ENCODE results near the gene XPNPEP1.

XPNPEP1 gene

DNA sequence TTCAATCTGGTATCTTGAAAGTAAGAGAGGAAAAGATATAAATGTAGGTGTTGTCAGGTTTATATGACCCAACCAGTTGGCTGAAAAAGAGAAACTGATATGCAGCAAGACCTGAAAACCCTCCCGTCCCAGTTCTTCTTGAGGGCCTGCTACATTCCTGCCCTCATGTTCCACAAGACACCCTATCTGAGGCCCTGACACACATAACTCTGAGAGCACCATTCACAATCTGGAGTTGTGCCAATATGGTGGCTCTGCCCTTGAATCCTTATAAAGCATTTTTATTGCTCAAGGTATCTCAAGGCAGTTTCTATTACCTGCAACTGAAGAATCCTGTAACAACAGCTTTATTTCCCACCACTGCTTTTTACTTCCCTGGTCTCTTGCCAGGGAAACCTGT is 17.0 kb downstream of the XPNPEP1 start:
- Histone ChIP-seq H3K36me3 (ENCODE audit: insufficient read depth, low read length) (peaks cover 10% of the 10 kb centered on the region), H3K4me3 (ENCODE audit: low read length) (no peak overlapping the region), H3K27me3 (ENCODE audit: insufficient read depth, low read length) (no peaks in the 10 kb centered on the region), H3K9me3 (ENCODE audit: low read length) (no peaks in the 10 kb centered on the region), H3K4me1 (ENCODE audit: insufficient read depth, low read length) (no peaks in the 10 kb centered on the region), H2AFZ (ENCODE audit: low read depth, low read length) (no peak overlapping the region)

DNA sequence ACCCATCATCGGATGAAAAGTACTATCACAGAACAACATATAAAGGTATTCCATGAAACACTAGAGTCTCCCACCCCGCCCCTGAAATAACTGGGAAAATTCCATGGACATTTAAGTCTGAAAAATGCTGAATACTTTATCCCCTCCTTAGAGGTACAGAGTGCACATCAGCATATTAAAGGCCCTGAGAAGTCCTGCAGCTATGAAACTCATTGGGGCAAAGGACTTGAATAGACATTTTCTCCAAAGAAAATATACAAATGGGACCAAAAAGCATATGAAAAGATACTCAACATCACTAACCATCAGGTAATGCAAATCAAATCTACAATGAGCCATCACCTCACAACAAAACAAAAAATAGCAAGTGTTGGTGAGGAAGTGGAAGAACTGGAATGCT is 18.9 kb downstream of the XPNPEP1 start:
- no peaks in the 10 kb centered on the region for H3K4me1 ChIP-seq (ENCODE audit: insufficient read depth, low read length)
- H3K27me3 ChIP-seq (ENCODE audit: insufficient read depth, low read length) = no peaks in the 10 kb centered on the region
- H2AFZ ChIP-seq (ENCODE audit: low read depth, low read length) = no peak overlapping the region
- peaks cover 10% of the 10 kb centered on the region for H3K36me3 ChIP-seq (ENCODE audit: insufficient read depth, low read length)
- H3K4me3 ChIP-seq (ENCODE audit: low read length) = no peak overlapping the region
- H3K9me3 ChIP-seq (ENCODE audit: low read length) = no peaks in the 10 kb centered on the region

DNA sequence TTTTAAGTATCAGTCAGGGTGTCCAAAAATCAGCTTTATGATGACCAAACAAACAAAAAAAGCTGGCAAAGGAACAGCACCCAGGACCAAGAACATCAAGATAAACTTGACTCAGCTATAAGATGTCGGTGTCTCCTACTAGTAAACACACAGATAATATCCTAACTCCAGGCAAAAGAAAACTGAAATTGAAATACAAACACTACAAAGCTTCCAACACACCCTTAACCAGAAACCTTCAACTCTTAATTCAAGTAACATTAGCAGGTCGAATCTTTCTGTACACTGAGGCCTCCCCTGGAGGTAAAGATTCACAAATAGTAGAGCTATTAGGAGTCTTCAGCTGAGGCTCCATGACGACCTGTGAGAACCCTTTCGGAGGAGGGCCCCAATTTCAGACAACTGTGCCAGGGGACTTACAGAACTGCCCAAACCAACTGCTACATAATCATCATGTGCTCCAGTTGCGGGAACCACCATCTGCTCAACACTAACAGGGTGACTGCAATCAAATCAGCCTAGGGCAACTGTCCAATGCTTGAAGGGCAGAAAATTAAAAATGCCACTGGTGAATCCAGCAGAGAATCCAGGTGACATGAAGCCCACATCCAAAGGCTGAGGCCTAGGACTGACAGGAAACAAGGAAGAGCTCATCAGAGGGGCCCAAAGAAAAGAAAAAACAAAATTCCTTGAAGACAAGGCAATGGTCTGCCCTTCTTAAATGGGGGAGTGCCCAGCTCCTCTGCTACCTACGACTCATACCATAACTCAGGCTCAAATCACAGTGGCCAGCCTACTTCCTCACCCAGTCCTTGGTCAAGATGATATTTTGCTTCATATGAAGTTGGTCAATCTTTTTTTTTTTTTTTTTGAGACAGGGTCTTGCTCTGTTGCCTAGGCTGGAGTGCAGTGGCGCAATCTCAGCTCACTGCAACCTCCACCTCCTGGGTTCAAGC is 20.0 kb downstream of the XPNPEP1 start:
- no peak overlapping the region for H2AFZ ChIP-seq (ENCODE audit: low read depth, low read length)
- H3K4me3 ChIP-seq (ENCODE audit: low read length) = no peak overlapping the region
- H3K27me3 ChIP-seq (ENCODE audit: insufficient read depth, low read length) = no peaks in the 10 kb centered on the region
- no peaks in the 10 kb centered on the region for H3K9me3 ChIP-seq (ENCODE audit: low read length)
- peaks cover 10% of the 10 kb centered on the region for H3K36me3 ChIP-seq (ENCODE audit: insufficient read depth, low read length)
- H3K4me1 ChIP-seq (ENCODE audit: insufficient read depth, low read length) = no peaks in the 10 kb centered on the region

DNA sequence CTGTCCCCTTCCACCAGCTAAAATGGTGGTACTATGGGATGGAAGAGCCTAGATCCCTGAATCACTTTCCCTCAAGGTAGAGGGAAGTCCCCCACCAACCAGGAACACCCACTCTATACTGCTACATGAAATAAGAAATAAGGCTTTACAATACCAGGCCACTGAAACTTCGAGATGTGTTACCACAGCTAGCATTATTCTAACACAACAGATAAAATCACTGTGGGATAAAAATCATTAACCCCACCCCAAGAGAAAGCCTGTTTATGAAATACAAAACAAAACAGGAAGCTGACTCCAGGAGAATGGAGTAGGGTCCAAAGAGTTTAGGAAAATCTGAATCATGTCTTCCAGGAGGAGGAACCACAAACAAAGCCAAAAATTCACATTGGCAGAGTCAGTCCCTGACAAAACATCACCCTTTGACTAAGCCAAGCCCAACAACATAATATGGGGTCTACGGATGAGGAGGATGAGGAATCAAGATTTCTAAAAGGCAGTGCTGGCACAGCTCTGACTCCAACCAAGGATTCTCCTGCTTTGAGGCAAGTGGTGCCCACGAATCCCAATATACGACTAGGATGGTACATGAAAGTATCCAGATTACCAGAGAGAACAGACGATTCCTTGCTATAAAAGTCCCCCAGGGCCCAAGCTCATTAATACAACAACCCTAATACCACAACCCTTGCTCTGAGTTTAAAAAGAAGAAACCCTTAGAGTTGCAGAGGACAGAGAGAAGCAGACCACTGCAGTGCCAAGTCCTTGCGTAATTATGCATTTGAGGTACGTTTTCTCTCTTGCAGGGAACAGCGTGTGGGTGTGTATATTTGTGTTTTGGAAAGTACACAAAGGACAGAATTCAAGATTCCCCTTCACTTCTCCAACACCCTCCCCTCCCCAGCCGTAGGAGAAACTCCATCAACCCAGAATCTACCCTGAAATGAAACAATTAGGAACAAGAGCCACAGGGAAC is 23.7 kb downstream of the XPNPEP1 start:
- H3K4me1 ChIP-seq (ENCODE audit: insufficient read depth, low read length) = no peaks in the 10 kb centered on the region
- H3K9me3 ChIP-seq (ENCODE audit: low read length) = no peaks in the 10 kb centered on the region
- H3K36me3 ChIP-seq (ENCODE audit: insufficient read depth, low read length) = no peaks in the 10 kb centered on the region
- no peak overlapping the region for H2AFZ ChIP-seq (ENCODE audit: low read depth, low read length)
- H3K4me3 ChIP-seq (ENCODE audit: low read length) = no peak overlapping the region
- H3K27me3 ChIP-seq (ENCODE audit: insufficient read depth, low read length) = no peaks in the 10 kb centered on the region

DNA sequence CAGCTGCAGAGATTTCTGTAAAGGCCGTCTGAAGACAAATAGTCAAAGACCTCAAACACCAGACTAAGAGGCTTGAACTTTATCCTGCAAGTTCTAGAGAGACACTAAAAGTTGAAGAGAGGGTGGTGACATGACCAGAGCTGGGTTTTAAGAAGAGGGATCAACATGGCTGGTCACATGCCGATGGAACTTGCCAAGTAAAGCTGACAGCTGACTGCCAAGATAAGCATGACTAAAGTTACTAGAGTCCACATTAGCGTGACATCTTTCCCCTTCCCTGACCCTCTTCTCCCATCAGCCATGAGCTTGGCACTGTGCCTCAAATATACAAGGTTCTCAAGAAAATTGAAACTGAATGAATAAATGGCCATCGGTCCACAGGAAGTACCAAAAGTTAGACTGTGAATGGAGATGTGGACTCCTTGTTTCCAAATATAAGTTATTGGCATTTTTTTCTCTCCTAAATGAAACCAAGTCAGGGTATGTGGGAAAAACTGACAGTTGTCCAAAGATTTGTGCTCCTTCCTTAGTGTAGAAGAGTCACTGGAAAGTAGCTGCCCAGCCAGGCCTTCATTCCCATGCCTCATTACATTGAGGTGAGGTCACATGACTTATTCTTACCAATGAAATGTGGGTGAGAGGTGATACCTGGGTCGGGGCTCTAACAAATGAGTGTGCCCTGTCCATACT is 24.5 kb downstream of the XPNPEP1 start:
- no peaks in the 10 kb centered on the region for H3K4me1 ChIP-seq (ENCODE audit: insufficient read depth, low read length)
- no peak overlapping the region for H3K4me3 ChIP-seq (ENCODE audit: low read length)
- no peaks in the 10 kb centered on the region for H3K36me3 ChIP-seq (ENCODE audit: insufficient read depth, low read length)

DNA sequence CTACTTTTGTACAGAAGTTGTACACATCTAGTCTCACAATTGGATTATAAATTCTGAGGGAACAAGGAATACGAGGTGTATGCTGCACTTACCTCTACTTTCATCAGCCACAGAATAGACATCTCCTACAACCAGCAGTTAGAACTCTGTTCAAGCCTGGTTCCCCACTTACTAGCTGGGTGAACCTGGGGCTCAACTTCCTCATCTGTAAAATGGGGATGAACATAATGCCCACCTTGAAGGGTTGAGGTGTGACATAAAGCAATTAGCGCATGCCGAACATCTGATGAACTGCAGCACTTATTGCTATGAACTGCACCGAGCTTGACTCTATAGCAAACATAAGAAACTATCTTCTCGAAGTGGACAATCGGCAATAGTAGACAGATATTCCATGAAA is 25.3 kb downstream of the XPNPEP1 start:
- Histone ChIP-seq H2AFZ (ENCODE audit: low read depth, low read length) (no peak overlapping the region), H3K36me3 (ENCODE audit: insufficient read depth, low read length) (no peaks in the 10 kb centered on the region), H3K27me3 (ENCODE audit: insufficient read depth, low read length) (no peaks in the 10 kb centered on the region), H3K4me1 (ENCODE audit: insufficient read depth, low read length) (peaks cover 7% of the 10 kb centered on the region), H3K9me3 (ENCODE audit: low read length) (no peaks in the 10 kb centered on the region), H3K4me3 (ENCODE audit: low read length) (no peak overlapping the region)

More for the DNA sequence above, 24.5 kb downstream of the XPNPEP1 start:
- Histone ChIP-seq H3K9me3 (ENCODE audit: low read length) (no peaks in the 10 kb centered on the region), H3K27me3 (ENCODE audit: insufficient read depth, low read length) (no peaks in the 10 kb centered on the region), H2AFZ (ENCODE audit: low read depth, low read length) (no peak overlapping the region)

DNA sequence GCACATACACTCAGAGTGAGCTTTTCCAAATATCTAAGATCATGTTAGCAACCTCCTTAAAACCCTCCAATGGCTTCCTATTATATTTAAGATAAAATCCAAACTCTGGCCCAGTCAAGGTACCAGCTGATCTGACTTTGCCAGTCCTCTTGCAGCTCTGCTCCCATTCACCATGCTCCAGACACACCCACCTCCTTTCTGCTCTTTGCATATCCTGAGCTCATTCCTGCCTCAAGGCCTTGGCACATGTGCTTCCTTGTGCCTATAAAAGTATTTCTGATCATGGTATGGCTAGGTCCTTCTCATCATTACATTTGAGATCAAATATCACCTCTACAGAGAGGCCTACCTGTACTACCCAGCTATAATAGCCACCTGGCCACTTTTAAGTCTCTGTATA is 27.5 kb downstream of the XPNPEP1 start:
- Histone ChIP-seq H3K36me3 (ENCODE audit: insufficient read depth, low read length) (peaks cover 8% of the 10 kb centered on the region), H3K27me3 (ENCODE audit: insufficient read depth, low read length) (no peaks in the 10 kb centered on the region), H3K9me3 (ENCODE audit: low read length) (no peaks in the 10 kb centered on the region), H3K4me1 (ENCODE audit: insufficient read depth, low read length) (peaks cover 10% of the 10 kb centered on the region), H2AFZ (ENCODE audit: low read depth, low read length) (no peak overlapping the region), H3K4me3 (ENCODE audit: low read length) (no peak overlapping the region)

DNA sequence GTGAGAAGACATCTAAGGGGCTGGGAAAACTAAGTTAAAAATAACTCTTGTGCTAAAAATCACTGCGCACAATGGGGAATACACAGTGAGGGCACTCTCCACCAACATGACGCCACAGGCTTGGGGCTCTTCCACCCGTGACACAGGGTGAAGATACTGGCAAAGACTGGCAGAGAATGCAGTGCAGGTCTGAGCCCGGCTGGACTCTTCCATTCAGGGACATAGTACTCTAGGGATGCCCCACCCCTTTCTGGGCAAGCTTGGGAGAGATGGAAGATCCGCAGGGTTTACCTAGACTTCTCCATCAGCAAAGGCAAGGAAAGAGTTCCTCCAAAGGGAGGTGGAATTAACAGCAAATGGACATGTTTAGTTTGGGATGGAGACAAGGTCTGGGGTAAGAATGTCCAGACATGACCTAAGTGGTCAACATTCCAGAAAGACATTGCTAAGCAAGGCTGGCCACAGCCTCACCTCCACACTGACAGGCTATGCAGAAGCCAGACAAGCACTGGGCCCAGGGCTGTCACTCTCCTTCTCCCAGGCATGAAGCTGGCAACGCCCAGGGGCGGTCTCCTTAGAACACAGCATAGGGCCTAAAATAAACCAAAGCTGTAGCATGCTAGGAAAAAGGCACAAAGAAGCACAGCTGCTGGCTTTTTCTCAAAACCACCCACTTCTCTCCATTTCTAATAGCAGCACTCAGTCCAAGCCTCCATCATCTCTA is 28.1 kb downstream of the XPNPEP1 start:
- Histone ChIP-seq H3K36me3 (ENCODE audit: insufficient read depth, low read length) (peaks cover 8% of the 10 kb centered on the region), H2AFZ (ENCODE audit: low read depth, low read length) (no peak overlapping the region), H3K4me3 (ENCODE audit: low read length) (no peak overlapping the region), H3K9me3 (ENCODE audit: low read length) (no peaks in the 10 kb centered on the region), H3K4me1 (ENCODE audit: insufficient read depth, low read length) (peaks cover 10% of the 10 kb centered on the region), H3K27me3 (ENCODE audit: insufficient read depth, low read length) (no peaks in the 10 kb centered on the region)

DNA sequence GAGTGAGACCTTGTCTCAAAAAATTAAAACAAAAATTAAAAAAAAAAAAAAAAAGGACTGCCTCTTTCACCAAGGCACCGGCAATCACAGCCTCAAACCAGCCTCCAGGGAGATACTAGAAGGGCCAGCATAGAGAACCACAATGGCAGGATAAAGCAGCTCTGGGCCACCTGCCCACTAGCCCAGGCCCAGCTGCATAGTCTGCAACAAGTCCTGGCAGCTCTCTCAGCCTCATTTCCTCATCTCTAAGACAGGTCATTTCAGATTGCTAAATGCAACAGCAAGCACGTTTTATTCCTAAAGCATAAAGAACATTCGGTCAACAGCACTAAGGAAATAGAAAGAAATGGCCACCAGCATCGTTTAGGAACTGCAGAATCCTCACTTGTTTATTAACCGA is 28.8 kb downstream of the XPNPEP1 start:
- H2AFZ ChIP-seq (ENCODE audit: low read depth, low read length) = no peak overlapping the region
- no peaks in the 10 kb centered on the region for H3K27me3 ChIP-seq (ENCODE audit: insufficient read depth, low read length)
- H3K4me1 ChIP-seq (ENCODE audit: insufficient read depth, low read length) = peaks cover 10% of the 10 kb centered on the region
- no peak overlapping the region for H3K4me3 ChIP-seq (ENCODE audit: low read length)
- peaks cover 8% of the 10 kb centered on the region for H3K36me3 ChIP-seq (ENCODE audit: insufficient read depth, low read length)
- no peaks in the 10 kb centered on the region for H3K9me3 ChIP-seq (ENCODE audit: low read length)

DNA sequence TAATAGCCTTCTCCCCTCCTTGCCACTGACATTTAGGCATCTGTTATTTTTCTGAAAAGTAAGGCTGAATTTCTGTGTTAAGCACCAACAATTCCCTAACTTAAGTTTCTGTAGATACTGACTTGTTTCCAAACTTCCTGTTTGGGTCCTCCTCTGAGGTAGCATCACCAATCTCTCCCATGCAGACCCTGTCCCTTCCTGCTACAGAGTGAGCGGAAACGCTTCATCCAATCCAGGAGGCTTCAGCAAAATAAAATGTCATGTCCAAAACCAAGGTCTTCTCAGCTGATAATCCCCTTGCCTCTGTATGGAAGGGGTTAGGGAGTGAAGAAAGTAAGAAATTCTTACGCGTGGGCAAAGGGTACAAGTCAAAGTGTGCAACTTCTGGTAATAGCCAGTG is 29.9 kb downstream of the XPNPEP1 start:
- H3K9me3 ChIP-seq (ENCODE audit: low read length) = no peaks in the 10 kb centered on the region
- no peaks in the 10 kb centered on the region for H3K27me3 ChIP-seq (ENCODE audit: insufficient read depth, low read length)
- H3K36me3 ChIP-seq (ENCODE audit: insufficient read depth, low read length) = peaks cover 8% of the 10 kb centered on the region
- peaks cover 10% of the 10 kb centered on the region for H3K4me1 ChIP-seq (ENCODE audit: insufficient read depth, low read length)
- no peak overlapping the region for H3K4me3 ChIP-seq (ENCODE audit: low read length)
- no peak overlapping the region for H2AFZ ChIP-seq (ENCODE audit: low read depth, low read length)

DNA sequence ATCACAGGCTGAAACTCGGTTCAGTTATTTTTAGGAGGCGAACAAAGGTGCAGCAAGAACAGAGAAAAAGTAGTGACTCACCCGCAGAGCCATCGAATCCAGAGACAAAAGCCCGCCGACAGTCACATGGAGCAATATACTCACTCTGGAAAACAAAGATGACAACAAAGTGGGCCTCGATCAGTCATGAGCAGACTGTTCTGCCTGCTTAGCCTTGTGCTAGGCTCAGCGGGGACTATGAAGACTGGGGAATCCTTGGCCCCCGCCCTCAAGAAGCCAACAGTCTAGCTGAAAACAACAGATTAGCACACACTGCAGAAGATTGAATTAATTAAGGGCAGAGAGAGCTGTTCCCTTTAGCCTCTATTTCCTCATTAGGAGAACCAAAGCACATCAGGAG is 30.4 kb downstream of the XPNPEP1 start:
- peaks cover 11% of the 10 kb centered on the region for H3K36me3 ChIP-seq (ENCODE audit: insufficient read depth, low read length)
- H3K4me1 ChIP-seq (ENCODE audit: insufficient read depth, low read length) = peaks cover 10% of the 10 kb centered on the region
- no peaks in the 10 kb centered on the region for H3K9me3 ChIP-seq (ENCODE audit: low read length)
- H3K27me3 ChIP-seq (ENCODE audit: insufficient read depth, low read length) = no peaks in the 10 kb centered on the region
- no peak overlapping the region for H2AFZ ChIP-seq (ENCODE audit: low read depth, low read length)
- no peak overlapping the region for H3K4me3 ChIP-seq (ENCODE audit: low read length)

DNA sequence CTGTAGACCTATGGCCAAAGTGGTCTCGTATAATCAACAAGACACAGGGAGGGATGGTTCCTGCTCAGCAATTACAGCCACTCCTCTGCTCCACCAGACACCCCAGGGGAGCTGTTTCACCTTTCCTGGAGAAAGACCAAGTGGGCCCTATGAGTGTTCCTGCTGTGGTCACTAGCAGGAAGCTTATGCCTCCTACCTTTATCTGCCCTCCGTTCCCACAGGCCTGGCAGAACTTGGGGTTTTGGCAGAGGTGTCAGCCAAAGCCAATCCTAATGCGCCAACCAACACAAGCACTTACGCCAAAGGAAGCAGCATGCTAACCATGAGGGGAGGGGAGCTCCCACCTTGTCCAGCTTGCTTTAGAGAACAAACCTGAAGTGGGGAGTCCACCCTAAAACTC is 31.2 kb downstream of the XPNPEP1 start:
- H3K27me3 ChIP-seq (ENCODE audit: insufficient read depth, low read length) = no peaks in the 10 kb centered on the region
- no peak overlapping the region for H3K4me3 ChIP-seq (ENCODE audit: low read length)
- H3K4me1 ChIP-seq (ENCODE audit: insufficient read depth, low read length) = peaks cover 10% of the 10 kb centered on the region
- H3K9me3 ChIP-seq (ENCODE audit: low read length) = no peaks in the 10 kb centered on the region
- no peak overlapping the region for H2AFZ ChIP-seq (ENCODE audit: low read depth, low read length)
- H3K36me3 ChIP-seq (ENCODE audit: insufficient read depth, low read length) = peaks cover 14% of the 10 kb centered on the region

Data from neuron (in vitro differentiated cells).